SK-N-SH (cell line): ENCODE data around the gene CDH4. TPM values are rescaled to one million over a fixed set of nuclear protein-coding genes. Genes with fewer than 3 reads are reported as not detected.

Experiments used
- CTCF ChIA-PET: fragments of 300-600, 350-600 bp; formaldehyde crosslinking; extraction: SDS; loops from one replicate; lab custom pipeline; 2021; lab: Yijun Ruan, JAX
- POLR2A ChIA-PET: fragments of 350-600 bp; sonication (Branson Sonifier 250); formaldehyde crosslinking; extraction: SDS; loops from one replicate; lab custom pipeline; 2020; ENCODE audit warnings: antibody characterized with exemption, inconsistent platforms; lab: Yijun Ruan, JAX
- DNase-seq: peaks from one replicate; pipeline ENCODE4 v3.0.0; 2012
- H2AFZ ChIP-seq: fragments of 200-600 bp; sonication (generic); 2 replicates; pipeline ENCODE4 v1.8.1; 2016; ENCODE audit warnings: antibody characterized with exemption, mild to moderate bottlenecking, low read depth
- H3F3A ChIP-seq: fragments of 200-600 bp; sonication (generic); replicated peaks from 2 replicates; pipeline ENCODE3; 2016; ENCODE audit warnings: antibody characterized with exemption, mild to moderate bottlenecking; ENCODE audit not compliant: insufficient read depth
- H3K27ac ChIP-seq, 2 experiments: fragments of 200-500 bp in 1 of 2; fragments of 200-600 bp in 1 of 2; sonication (Bioruptor generic) in 1 of 2; sonication (generic), shearing (Covaris generic) in 1 of 2; 2 replicates each; pipeline versions ENCODE4 v1.5.1 to v1.6.1; 2014 to 2016; ENCODE audit warnings: low read depth in 2 of 2, inconsistent platforms in 1 of 2, low read length in 1 of 2, mild to moderate bottlenecking in 1 of 2, mixed read lengths in 1 of 2
- H3K27me3 ChIP-seq: fragments of 200-600 bp; sonication (generic), shearing (Covaris generic); 2 replicates; pipeline ENCODE4 v1.6.1; 2016; ENCODE audit warnings: mixed run types; ENCODE audit not compliant: insufficient read depth
- H3K36me3 ChIP-seq, 2 experiments: fragments of 200-500 bp in 1 of 2; fragments of 200-600 bp in 1 of 2; sonication (Bioruptor generic) in 1 of 2; sonication (generic) in 1 of 2; replicated peaks in 1 of 2; 2 replicates each; pipeline versions ENCODE3 to v1.5.1; 2014 to 2016; ENCODE audit warnings: low read length in 1 of 2, mild to moderate bottlenecking in 1 of 2; ENCODE audit not compliant: insufficient read depth in 2 of 2, control insufficient read depth in 1 of 2
- H3K4me1 ChIP-seq, 2 experiments: fragments of 200-500 bp in 1 of 2; fragments of 200-600 bp in 1 of 2; sonication (Bioruptor generic) in 1 of 2; sonication (generic), shearing (Covaris generic) in 1 of 2; 2 replicates each; pipeline versions ENCODE4 v1.5.1 to v1.6.1; 2014 to 2016; ENCODE audit warnings: low read depth in 1 of 2, low read length in 1 of 2, mixed run types in 1 of 2; ENCODE audit not compliant: insufficient read depth in 2 of 2, control insufficient read depth in 1 of 2
- H3K4me2 ChIP-seq: fragments of 200-600 bp; sonication (generic), shearing (Covaris generic); 2 replicates; pipeline ENCODE4 v1.6.1; 2017; ENCODE audit warnings: mixed run types
- H3K4me3 ChIP-seq, 2 experiments: fragments of 200-500 bp in 1 of 2; fragments of 200-600 bp in 1 of 2; sonication (Bioruptor generic) in 1 of 2; sonication (generic), shearing (Covaris generic) in 1 of 2; 2 replicates each; pipeline versions ENCODE4 v1.5.1 to v1.8.1; 2014 to 2016; ENCODE audit warnings: low read depth in 2 of 2, inconsistent platforms in 1 of 2, low read length in 1 of 2, mild to moderate bottlenecking in 1 of 2, mixed read lengths in 1 of 2, moderate library complexity in 1 of 2
- H3K79me2 ChIP-seq: fragments of 200-600 bp; sonication (generic); 2 replicates; pipeline ENCODE4 v1.8.1; 2017; ENCODE audit warnings: mild to moderate bottlenecking; ENCODE audit not compliant: insufficient read depth
- H3K9ac ChIP-seq: fragments of 200-600 bp; sonication (generic); 2 replicates; pipeline ENCODE4 v1.6.1; 2017; ENCODE audit warnings: mixed run types
- H3K9me2 ChIP-seq: fragments of 200-600 bp; sonication (generic); 2 replicates; pipeline ENCODE4 v1.6.1; 2017; ENCODE audit warnings: mixed run types
- H3K9me3 ChIP-seq: fragments of 200-600 bp; sonication (generic); 2 replicates; pipeline ENCODE4 v1.6.1; 2017; ENCODE audit warnings: mixed run types, mild to moderate bottlenecking, moderate library complexity
- H4K20me1 ChIP-seq: fragments of 200-600 bp; sonication (generic); 2 replicates; pipeline ENCODE4 v1.6.1; 2017; ENCODE audit warnings: mild to moderate bottlenecking, mixed run types; ENCODE audit not compliant: insufficient read depth
- CHD2 ChIP-seq: fragments of 150-350 bp; IDR thresholded peaks from 2 replicates; pipeline ENCODE4 v1.6.1; 2018; ENCODE audit warnings: low read length; ENCODE audit not compliant: partially characterized antibody
- FOSL2 ChIP-seq: IDR thresholded peaks from 2 replicates; pipeline ENCODE4 v1.4.0; 2012; ENCODE audit warnings: low read depth, mild to moderate bottlenecking, moderate library complexity, borderline replicate concordance
- FOXM1 ChIP-seq: IDR thresholded peaks from 2 replicates; pipeline ENCODE4 v1.4.0; 2012; ENCODE audit warnings: low read depth, mild to moderate bottlenecking
- GATA2 ChIP-seq: sonication (generic); formaldehyde crosslinking; IDR thresholded peaks from 2 replicates; pipeline ENCODE4 v1.5.0; 2020; ENCODE audit warnings: mild to moderate bottlenecking, missing genetic modification reagents
- NFIC ChIP-seq: IDR thresholded peaks from 2 replicates; pipeline ENCODE4 v1.4.0; 2012; ENCODE audit warnings: borderline replicate concordance
- NRF1 ChIP-seq: IDR thresholded peaks from 2 replicates; pipeline ENCODE4 v1.6.1; 2012; ENCODE audit warnings: low read depth, mild to moderate bottlenecking, low read length
- SMC3 ChIP-seq: IDR thresholded peaks from 2 replicates; pipeline ENCODE4 v1.6.1; 2012; ENCODE audit warnings: low read depth, low read length, improper control_type of control experiment
- YY1 ChIP-seq: IDR thresholded peaks from 2 replicates; pipeline ENCODE4 v1.4.0; 2012; ENCODE audit warnings: low read depth, mild to moderate bottlenecking
- WGBS: methylation state at CpG from one replicate; pipeline ENCODE4 v1.1.6; 2017; ENCODE audit warnings: low lambda C conversion rate; 5-methylcytosine and 5-hydroxymethylcytosine counted together
- polyA plus RNA-seq, 3 experiments: library from polyadenylated mRNA; depleted of rRNA; stranded (reverse); fragments of >200 nt; gene quantifications; 2 replicates each; pipeline ENCODE4 v1.2.3, GENCODE V29; 2012
- TF ChIP-seq, protein P1 (sequence below): IDR thresholded peaks from 2 replicates; pipeline ENCODE4 v1.6.1; 2012; ENCODE audit warnings: mild to moderate bottlenecking, low read depth, low read length, moderate library complexity
- TF ChIP-seq, protein P2 (sequence below): IDR thresholded peaks from 2 replicates; pipeline ENCODE4 v1.4.0; 2012; ENCODE audit warnings: low read depth
- TF ChIP-seq, protein P3 (sequence below): IDR thresholded peaks from 2 replicates; pipeline ENCODE4 v1.4.0; 2012; ENCODE audit warnings: low read depth, borderline replicate concordance
- TF ChIP-seq, protein P4 (sequence below): fragments of 200-600 bp; sonication (generic); IDR thresholded peaks from 2 replicates; pipeline ENCODE4 v1.6.1; 2017; ENCODE audit warnings: antibody characterized with exemption, mild to moderate bottlenecking, moderate library complexity

The CDH4 gene
- polyA plus RNA-seq, 1 of the 3 experiments (the other 2 are of a cell fraction) = not detected

DNA sequence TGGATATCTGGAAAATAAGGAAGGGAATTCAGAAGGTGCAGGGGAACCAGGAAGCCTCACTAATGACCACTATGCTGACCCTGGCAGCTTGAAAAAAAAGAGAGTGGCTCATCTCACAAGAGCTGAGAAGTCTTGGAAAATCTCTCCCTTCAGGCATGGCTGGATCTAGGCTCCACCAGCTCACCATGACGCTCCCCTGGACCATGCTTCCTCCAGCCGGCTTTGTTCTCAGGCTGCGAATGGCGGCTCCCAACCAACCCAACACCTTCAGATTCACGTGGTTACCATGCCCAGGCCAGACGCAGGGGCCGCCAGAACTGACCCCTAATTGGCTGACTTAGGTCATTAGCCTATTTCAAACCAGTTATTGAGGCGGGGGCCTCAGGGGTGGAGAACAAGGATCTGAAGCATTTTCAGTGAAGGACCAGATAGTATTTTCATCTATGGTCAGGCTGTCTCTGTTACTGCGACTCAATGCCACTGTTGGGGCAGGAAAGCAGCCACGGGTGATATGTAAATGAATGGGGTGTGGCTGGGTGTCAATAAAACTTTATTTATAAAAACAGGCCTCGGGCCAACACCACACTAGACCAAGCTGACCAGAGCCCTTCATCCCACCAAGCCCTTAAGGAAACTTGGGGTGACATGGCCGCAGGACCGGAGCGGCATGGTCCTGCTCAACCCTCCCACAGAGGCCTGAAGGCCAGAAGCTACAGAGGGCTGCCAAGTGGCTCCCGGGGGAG lies 653.9 kb downstream of the CDH4 start (continued):
- TF ChIP-seq, protein P1, sequence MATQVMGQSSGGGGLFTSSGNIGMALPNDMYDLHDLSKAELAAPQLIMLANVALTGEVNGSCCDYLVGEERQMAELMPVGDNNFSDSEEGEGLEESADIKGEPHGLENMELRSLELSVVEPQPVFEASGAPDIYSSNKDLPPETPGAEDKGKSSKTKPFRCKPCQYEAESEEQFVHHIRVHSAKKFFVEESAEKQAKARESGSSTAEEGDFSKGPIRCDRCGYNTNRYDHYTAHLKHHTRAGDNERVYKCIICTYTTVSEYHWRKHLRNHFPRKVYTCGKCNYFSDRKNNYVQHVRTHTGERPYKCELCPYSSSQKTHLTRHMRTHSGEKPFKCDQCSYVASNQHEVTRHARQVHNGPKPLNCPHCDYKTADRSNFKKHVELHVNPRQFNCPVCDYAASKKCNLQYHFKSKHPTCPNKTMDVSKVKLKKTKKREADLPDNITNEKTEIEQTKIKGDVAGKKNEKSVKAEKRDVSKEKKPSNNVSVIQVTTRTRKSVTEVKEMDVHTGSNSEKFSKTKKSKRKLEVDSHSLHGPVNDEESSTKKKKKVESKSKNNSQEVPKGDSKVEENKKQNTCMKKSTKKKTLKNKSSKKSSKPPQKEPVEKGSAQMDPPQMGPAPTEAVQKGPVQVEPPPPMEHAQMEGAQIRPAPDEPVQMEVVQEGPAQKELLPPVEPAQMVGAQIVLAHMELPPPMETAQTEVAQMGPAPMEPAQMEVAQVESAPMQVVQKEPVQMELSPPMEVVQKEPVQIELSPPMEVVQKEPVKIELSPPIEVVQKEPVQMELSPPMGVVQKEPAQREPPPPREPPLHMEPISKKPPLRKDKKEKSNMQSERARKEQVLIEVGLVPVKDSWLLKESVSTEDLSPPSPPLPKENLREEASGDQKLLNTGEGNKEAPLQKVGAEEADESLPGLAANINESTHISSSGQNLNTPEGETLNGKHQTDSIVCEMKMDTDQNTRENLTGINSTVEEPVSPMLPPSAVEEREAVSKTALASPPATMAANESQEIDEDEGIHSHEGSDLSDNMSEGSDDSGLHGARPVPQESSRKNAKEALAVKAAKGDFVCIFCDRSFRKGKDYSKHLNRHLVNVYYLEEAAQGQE = no peak
- TF ChIP-seq FOXM1 (no peak), YY1 (no peak), NRF1 (no peak), SMC3 (no peak)

DNA sequence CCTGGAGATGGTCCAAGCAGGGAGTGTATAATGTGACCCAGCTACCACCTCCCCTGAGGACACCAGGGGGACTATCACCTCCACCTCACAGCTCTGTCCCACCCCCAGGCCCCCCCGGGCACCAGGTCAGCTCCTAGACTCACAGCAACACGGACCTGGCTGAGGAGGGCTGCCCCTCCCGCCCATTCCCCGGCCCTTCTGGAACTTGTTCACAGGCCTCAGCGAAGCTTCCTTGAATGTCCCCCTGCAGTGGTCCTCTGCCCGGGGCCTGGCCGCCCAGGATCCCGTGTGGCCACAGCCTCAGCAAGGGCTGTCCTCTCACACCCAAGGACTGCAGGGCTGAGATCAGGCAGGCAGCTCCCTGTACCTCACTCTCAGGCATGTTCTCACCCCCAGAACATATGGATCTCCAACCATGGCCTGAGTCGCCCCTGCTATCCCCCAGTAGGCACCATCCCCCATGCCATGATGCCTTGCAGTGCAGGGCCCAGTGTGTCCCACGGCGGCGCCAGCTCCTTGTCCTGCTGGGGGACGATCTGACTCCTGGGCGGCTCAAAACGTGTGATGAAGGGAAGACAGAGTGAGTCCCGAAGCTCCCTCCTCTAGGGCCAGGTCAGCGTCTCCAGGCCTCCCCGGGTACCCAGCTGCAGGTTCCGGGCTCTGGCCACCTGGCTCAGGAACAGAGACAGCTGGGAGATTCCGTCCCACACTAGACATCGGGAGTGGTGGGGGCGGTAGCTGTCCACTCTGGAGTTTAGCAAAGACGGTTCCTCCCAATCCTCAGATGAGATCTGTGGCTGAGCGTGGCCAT lies 655.2 kb downstream of the CDH4 start:
- Histone ChIP-seq H3K9me2 (no peaks in the 10 kb centered on the region), H3K27me3 (no peaks in the 10 kb centered on the region), H3K79me2 (no peaks in the 10 kb centered on the region), H2AFZ (no peak overlapping the region), H3K4me2 (no peak overlapping the region), H3K4me3 (no peak overlapping the region), H3K4me1 (no peaks in the 10 kb centered on the region), H3K9me3 (no peaks in the 10 kb centered on the region), H4K20me1 (no peaks in the 10 kb centered on the region), H3F3A (no peaks in the 10 kb centered on the region), H3K36me3 (no peaks in the 10 kb centered on the region), H3K27ac (no peak overlapping the region), H3K9ac (no peak overlapping the region)
- no peak for TF ChIP-seq NFIC
- TF ChIP-seq, protein P2, sequence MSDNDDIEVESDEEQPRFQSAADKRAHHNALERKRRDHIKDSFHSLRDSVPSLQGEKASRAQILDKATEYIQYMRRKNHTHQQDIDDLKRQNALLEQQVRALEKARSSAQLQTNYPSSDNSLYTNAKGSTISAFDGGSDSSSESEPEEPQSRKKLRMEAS = no peak
- TF ChIP-seq CHD2 = no peak
- no peak for TF ChIP-seq GATA2 (CRISPR knock-in tag)
- TF ChIP-seq, protein P3, sequence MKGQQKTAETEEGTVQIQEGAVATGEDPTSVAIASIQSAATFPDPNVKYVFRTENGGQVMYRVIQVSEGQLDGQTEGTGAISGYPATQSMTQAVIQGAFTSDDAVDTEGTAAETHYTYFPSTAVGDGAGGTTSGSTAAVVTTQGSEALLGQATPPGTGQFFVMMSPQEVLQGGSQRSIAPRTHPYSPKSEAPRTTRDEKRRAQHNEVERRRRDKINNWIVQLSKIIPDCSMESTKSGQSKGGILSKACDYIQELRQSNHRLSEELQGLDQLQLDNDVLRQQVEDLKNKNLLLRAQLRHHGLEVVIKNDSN = no peak
- TF ChIP-seq, protein P4, sequence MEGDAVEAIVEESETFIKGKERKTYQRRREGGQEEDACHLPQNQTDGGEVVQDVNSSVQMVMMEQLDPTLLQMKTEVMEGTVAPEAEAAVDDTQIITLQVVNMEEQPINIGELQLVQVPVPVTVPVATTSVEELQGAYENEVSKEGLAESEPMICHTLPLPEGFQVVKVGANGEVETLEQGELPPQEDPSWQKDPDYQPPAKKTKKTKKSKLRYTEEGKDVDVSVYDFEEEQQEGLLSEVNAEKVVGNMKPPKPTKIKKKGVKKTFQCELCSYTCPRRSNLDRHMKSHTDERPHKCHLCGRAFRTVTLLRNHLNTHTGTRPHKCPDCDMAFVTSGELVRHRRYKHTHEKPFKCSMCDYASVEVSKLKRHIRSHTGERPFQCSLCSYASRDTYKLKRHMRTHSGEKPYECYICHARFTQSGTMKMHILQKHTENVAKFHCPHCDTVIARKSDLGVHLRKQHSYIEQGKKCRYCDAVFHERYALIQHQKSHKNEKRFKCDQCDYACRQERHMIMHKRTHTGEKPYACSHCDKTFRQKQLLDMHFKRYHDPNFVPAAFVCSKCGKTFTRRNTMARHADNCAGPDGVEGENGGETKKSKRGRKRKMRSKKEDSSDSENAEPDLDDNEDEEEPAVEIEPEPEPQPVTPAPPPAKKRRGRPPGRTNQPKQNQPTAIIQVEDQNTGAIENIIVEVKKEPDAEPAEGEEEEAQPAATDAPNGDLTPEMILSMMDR = no peak
- TF ChIP-seq FOSL2 = no peak
- ChIA-PET POLR2A (no interaction called here), CTCF (interaction anchor here (0.7 to 5.3 kb wide), 3 partner anchors 11 to 160 kb away, joined by 3 to 40 read pairs (median 9); no protein-coding TSS in a partner anchor)
- DNase-seq = no peak
- WGBS = 49% methylated on average over 16 of the region's 24 CpGs
